T-helper 9 cell (primary cell): ENCODE measurements around the gene SELENOM.
"Not testable (repeated sequence)": the region's sequence is repeated elsewhere in the genome, so short reads cannot be mapped to it uniquely, and the experiment has no call there.

ENCODE experiments used
- DNase-seq: peaks from one replicate; pipeline ENCODE4 v3.0.0-alpha.2; 2020

Gene SELENOM

DNA sequence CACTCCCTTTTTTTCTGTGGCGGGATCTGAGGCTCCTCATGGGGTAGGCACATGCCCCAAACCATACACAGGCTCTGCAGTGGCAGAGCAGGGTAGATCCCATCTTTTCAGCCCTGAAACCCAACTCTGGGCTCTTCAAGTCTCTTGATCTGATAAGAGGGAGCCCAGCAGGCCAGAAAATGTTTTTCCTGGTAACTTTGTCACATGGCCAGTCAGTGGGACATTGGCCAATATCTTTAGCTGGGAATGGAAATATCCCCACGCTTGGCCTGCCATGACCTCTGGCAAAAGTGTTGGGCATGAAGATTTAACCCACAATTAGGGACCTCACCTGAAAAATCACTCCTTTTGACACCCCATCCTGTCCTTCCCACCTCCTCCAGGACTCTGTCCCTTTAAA lies 23.5 kb upstream of the SELENOM start:
- no peak for DNase-seq

DNA sequence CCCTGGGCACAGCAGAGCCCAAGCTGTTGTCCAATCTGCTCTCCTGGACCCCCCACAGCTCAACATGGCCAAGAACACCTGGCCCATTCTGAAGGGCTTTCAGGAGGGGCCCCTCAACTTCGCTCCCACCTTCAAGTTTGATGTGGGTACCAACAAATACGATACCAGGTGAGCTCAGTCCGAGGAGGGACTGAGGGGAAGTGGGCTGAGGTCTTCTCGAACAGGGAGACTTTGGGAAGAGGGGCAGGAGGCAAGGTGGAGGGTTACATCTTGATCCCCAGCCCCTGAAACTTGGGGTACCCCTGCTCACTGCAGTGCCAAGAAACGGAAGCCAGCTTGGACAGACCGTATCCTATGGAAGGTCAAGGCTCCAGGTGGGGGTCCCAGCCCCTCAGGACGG lies 20.8 kb upstream of the SELENOM start:
- DNase-seq = no peak

DNA sequence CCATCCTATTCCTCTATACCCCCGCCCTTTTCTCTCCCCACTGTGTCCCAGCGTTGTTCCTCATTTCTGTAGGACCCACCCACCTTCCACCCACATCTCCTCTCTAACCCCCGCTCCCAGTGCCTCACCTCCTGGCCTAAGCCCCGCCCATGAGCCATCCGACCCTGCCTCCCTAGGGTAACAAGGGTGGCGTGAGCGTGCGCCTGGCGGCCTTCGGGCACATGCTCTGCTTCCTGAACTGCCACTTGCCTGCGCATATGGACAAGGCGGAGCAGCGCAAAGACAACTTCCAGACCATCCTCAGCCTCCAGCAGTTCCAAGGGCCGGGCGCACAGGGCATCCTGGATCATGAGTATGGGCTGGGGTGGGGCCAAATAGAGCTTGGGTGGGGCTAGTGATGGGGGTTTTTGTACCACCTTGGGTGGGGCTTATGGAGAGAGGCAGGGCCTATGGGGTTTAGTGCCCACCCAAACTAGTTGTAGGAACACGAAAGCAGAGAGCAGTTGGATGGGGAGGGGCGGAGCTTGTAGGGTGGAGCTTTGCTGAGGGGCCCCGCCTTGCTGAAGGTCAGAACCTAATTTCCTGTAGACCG lies 19.9 kb upstream of the SELENOM start:
- DNase-seq = no peak

DNA sequence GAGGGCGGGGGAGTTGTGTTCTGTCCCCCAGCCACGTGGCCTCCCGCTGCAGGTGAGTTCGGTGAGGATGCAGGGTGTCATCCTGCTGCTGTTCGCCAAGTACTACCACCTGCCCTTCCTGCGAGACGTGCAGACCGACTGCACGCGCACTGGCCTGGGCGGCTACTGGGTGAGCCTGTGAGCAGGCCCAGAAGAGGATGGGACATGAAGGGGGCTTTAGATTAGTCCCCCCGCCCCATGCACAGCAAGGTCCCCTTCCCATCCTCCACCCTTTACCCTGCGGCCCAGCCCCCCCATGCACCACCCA lies 19.5 kb upstream of the SELENOM start:
- DNase-seq = no peak

DNA sequence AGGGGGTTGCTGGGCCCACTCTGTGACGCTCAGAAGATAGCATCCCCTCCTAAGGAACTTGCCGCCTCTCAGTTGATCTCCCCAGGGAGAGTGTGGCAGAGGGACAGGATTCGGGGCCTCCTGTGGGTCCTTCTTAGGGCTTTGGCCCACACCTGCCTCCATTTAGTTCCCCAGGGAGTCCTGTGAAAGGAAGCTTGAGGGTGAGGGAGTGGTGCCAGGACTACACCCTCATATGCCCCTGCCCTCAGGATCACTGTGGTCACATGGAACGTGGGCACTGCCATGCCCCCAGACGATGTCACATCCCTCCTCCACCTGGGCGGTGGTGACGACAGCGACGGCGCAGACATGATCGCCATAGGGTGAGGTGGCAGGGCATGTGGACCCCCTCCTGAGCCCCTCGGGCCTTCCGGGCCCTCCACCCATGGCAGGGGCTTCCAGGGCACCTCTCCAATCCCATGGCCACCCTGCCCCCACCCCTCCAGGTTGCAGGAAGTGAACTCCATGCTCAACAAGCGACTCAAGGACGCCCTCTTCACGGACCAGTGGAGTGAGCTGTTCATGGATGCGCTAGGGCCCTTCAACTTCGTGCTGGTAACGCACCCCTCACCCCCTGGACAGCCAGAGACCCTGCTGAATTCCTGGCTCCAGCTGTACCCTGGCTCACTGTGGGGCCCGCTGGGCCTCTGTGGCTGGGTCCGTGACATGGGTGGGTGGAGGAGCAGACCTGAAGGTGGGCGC lies 18.9 kb upstream of the SELENOM start:
- no peak for DNase-seq

DNA sequence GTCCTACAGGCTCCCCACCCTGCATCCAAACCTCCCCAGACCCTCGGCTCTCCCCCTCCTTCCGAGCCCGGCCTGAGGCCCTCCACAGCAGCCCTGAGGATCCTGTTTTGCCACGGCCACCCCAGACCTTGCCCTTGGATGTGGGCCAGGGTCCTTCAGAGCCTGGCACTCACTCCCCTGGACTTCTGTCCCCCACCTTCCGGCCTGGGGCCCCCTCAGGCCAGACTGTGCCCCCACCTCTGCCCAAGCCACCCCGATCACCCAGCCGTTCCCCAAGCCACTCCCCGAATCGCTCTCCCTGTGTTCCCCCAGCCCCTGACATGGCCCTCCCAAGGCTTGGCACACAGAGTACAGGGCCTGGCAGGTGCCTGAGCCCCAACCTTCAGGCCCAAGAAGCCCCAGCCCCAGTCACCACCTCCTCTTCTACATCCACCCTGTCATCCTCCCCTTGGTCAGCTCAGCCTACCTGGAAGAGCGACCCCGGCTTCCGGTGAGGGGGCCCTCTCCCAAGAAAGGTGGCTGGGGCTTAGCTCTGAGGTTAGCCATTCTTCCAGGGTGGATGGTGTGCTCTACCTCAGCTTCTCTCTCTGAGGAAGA lies 18.3 kb upstream of the SELENOM start:
- DNase-seq = no peak

DNA sequence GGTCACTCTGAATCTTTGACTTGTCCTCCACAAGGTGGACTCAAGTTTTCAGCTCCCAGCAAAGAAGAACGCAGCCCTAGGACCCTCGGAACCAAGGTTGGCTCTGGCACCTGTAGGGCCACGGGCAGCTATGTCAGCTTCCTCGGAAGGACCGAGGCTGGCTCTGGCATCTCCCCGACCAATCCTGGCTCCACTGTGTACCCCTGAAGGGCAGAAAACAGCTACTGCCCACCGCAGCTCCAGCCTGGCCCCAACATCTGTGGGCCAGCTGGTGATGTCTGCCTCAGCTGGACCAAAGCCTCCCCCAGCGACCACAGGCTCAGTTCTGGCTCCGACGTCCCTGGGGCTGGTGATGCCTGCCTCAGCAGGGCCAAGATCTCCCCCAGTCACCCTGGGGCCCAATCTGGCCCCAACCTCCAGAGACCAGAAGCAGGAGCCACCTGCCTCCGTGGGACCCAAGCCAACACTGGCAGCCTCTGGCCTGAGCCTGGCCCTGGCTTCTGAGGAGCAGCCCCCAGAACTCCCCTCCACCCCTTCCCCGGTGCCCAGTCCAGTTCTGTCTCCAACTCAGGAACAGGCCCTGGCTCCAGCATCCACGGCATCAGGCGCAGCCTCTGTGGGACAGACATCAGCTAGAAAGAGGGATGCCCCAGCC lies 17.6 kb upstream of the SELENOM start:
- no peak for DNase-seq

DNA sequence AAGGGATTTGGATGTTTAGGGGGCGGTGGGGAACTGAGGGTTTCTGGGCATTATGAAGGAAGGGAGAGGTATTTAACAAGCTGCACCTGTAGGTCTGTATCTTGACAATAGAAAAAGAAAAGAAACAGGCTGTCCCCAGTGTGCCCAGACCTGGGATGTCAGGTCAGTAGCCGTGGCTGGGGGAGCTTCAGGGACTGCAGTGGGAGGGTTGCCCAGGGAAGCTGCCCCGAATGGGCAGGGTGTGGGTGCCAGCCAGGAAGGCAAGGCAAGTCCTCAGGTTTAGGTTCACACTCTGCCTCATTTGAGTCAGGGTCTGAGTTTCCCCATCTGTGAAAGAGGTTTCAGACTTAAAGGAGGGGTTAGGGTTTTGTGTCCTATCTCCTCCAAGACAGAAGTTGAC lies 16.9 kb upstream of the SELENOM start:
- no peak for DNase-seq

DNA sequence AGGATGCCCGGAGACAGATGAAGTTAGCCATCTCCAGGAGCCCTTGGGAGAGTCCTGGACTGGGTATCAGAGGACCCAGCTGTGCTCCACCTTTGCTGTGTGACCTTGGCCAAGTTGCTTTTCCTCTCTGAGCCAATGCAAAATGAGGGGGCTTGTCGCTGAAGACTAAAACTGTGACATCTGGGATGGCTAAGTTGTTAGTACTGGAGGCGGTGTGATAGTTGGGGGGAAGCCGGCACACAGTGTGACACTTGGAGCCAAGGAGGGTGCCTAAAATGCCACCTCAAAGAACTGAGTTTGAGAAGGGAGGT lies 15.9 kb upstream of the SELENOM start:
- DNase-seq = no peak

DNA sequence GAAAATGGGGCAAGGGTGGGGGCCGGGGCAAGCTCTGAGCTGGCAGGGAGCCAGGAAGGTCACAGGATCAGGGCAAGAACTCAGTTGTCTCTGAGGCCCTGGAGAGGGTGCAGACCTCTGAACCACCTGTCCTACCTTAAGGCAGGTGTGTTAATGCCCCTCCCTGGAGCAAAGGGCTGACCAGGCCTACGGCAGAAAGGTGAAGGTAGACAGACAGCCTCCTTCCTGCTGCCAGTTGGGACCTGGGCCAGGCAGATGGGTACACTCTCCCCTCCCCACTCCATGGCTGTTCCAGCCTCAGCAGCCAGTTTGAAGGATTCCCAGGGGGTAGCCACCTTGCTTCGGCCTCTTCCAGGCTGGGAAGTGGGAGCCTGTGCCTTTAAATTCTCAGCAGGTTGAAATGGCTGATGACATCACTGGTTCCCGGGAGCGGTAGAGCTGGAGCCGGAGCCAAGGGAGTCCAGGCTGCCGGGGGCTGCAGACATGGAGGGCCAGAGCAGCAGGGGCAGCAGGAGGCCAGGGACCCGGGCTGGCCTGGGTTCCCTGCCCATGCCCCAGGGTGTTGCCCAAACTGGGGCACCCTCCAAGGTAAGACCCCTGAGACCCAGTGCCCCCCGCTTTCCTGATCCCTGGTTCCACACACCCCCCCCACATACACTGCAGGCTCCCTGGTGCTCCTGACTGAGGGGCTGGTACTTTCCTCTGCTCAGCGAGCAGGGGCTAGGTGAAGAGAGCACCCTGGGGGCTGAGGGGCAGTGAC lies 15.3 kb upstream of the SELENOM start, which contains the start of gene INPP5J:
TSS of gene INPP5J (plus strand) at position 435 of the 760 bp plus-strand sequence. CDS start at position 484, 49 bp downstream.
- no peak for DNase-seq

DNA sequence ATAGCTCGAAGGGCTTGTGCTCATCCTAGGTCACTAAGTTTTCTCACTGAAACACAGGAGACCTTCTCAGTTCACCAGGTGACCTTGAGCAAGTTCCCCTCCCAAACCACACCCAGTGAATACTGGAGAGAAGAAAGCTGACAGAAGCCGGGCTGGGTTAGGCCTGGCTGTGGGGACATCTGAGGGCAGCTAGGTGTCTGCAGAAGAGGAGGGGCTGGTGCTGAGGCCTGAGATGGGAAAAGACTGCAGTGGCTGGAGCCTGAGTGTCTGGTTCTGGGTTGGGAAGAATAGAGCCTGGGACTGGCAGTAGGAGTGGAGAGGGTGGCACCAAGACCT lies 14.8 kb upstream of the SELENOM start:
- DNase-seq = no peak

DNA sequence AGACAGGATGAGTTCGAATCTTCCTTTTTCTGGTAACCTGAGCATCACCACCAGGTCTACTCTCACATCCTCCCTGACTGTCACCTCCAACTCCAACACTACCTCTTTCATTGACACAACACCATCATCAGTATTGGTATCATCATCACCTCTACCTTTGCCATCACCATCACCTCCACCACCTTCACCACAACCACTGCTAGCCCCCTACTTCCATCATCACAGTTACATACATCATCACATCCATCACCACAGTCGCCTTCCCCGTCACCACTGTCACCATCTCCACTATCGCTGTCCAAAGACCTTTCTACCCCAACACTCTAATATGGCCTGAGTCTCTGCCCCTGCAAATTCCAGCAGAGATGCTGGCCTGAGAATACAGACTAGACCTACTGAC lies 14.0 kb upstream of the SELENOM start:
- no peak for DNase-seq

DNA sequence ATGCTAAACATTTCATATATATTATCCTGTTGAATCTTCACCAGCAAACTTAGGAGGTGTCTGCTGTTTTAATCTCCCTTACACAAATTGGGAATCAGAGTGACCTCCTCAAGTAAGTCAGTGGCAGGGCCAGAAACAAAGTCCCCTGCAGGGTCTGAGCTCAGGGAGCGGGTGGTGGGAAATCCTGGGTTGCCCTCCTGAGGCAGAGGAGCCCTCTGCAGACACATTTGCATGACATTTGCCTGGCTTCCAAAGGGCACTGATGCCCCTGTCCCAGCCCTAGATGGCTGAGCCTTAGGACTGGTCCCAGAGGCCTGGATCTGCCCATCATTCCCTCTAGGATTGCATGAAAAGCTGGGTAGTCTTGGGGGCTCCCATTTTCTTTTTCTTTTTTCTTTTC lies 13.3 kb upstream of the SELENOM start:
- DNase-seq = no peak

DNA sequence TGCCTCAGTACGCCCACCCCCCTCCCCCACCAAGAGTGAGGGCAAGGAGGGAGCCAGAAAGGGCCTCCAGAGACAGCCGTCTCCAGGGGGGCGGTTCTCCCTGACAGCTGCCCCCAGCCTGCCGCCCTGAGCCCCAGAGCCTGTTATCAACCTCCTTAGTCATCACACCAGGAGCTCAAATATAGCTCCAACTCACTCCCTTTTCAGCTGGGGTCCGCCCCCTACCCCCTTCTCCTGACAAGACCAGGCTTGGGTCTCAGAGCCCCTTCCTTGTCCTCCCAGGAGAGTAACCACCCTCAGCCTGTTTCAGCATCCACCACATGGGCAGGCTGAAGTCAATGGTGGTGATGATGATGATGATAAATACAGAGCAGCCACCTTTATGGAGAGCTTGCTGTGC lies 12.9 kb upstream of the SELENOM start:
- no peak for DNase-seq

DNA sequence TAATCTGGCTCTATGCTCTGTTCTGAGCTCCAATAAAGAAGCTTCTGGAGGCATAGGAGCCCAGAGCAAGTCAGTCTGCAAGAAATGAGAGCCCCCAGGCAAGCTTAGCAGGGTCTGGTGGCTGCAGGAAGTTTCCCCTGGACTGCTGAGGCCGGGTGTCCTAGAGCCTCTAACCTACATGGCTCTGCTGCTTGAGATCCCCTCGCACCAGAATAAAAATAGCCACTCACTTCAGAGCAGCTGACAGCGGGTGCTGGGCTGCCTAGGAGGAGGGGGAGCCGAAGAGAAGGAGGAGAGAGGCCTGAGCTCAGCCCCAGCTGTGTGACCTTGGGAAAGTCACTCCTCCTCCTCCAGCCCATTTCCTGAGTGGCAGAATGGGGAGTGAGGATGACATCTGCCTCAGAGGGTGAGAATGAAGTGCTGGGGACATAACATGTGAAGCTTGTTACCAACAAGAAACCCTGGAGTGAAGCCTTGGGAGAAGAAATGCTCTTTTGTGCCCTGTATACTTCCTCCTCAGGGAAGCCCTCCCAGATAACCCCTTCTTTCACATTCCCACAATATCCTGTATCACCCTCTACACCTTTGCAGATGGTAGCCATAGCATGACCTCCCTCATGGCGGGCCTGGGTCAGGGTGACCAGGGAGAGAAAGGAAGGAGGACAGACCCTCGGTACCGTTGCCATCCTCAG lies 11.8 kb upstream of the SELENOM start:
- no peak for DNase-seq

DNA sequence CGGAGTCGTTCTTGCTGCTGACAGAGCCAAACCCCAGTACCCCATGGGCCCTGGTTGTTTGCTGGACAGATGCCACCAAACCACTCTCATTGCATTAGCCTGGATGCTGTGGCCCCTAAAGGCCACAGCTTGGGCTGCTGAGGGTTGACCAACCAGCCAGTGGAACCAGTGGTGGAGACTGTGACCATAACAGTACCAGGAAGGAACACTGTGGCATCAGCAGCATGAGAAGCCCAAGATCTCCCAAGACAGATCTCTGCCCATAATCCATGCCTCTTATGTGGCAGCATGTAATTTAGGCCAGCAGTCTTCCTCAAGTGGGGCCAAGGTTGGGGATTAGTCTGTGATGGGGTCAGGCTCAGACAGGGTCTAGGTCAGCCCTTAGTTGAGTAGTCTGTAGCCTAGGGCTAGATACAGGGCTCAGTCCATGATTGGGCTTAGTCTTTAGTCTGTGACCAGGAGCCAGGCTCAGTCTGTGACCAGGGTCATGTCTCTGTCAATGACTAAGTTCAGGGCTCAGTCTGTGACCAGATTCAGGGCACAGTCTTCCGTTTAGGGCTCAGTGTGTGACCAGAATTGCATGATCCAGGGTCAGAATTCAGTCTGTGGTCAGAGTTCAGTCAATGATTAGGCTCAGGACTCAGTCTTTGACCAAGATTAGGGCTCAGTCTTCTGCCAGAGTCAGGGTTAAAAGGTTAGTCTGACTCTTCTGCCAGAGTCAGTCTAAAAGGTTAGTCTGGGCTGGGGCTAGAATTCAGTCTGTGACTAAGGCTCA lies 10.9 kb upstream of the SELENOM start:
- DNase-seq = no peak

DNA sequence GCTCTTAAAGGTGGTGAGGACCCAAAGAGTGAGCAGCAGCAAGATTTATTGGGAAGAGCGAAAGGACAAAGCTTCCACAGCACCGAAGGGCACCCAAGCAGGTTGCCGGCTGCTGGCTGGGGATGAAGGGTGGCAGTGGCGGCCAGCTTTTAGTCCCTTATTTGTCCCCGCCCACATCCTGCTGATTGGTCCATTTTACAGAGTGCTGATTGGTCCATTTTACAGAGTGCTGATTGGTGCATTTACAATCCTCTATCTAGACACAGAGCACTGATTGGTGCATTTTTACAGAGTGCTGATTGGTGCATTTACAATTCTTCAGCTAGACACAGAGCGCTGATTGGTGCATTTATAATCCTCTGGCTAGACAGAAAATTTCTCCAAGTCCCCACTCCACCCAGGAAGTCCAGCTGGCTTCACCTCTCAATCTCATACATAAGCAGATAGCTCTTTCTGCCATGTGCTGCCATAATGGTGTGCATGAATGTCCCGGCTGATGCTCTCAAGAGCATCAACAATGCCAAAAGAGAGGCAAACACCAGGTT lies 5.3 kb upstream of the SELENOM start:
- DNase-seq = not testable (repeated sequence)

DNA sequence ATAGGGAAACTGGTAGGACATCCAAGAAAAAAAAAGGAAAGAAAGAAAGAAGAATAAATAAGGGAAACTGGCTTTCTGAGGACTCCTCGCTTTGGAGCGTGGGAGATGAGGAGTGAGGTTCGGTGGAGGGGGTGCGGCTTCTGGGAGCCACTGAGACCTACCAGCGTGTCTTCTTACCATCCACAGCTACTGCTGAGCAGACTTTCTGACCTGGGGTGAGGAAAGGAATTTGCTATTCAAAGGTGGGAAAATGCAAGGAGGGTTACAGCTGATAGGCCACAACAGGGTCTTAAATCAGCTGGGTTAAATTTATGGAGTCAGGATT lies 488 bp upstream of the SELENOM start:
- DNase-seq = no peak

DNA sequence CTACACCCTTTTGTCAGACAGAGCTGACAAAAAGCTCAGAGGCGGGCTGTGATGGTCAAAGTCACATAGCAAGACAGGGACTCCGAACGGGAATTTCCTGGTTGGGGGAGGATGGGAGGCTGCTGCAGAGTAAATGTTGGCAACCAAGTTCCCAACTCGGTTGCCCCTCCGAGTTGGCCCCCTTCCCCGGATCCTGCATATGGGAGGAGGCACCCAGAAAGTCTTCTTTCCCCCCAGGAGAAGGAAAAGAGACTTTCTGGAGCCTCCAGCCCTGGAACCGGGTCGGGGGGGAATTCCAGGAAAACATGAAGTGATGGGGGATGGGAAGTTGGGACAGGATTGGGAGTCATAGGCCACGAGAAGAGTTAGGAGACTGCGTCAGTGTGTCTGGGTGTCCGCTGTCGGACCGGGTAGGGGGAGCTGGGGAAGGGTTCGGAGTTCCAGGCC lies 614 bp downstream of the SELENOM start:
- no peak for DNase-seq

DNA sequence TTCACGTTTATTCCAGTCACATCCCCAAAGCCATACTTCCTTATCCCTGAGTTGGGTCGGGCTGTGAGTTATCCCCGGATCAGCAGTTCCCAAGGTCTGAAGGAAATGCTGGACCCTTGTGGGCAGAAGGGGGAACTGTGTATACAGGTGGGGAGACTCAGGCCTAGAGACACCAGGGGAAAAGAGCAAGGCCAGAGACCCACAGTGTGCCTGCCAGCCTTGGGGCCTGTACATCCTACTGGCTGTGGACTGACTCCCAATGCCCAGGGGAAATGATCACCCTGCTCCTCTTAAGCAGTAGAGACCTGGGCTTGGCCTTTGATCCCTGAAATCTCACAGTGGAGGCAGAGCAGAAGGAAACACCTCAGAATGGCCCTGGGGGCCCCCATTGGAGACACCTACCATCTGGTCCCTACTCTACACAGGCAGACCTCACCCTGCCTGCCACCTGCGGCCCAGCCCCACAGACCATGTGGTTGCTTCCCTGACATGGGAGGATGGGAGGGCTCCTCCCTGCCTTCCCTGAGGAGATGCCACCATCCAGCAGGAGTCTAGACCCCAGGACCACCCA lies 1.3 kb downstream of the SELENOM start:
- no peak for DNase-seq

DNA sequence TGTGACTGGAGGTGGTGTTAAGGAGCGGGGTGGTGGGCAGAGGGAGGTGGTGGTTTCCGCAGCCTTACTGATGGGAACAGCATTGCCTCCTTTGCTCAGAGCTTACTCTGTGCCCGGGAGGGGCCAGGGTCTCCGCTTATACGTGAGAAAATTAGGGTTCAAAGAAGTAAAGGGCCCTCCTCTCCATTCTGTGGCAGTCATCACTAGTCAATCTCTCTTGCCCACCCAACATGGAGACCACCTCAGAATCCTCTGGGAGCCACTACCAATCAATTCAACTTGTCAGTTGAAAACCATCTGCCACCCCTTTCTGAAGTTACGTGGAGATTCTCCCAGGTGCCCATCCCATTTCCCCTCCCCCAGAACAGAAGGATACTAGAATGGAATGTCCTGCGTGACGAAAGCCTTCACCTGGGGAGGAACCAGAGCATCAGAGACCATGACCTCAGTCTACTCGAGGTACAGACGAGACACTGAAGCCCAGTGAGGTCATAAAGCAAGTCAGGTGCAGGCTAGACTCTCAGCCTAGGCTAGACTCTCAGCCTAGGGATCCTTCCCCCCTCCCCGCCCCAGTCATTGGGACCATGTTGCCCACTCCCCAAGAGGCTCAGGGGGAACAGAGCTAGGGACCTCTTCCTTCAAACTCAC lies 2.0 kb downstream of the SELENOM start:
- no peak for DNase-seq
